Measurements from ENCODE around the gene IQGAP1. TPM values are rescaled to one million over a fixed set of nuclear protein-coding genes. Genes with fewer than 3 reads are reported as not detected.
"Not testable (repeated sequence)": the region's sequence is repeated elsewhere in the genome, so short reads cannot be mapped to it uniquely, and the experiment has no call there.

IQGAP1 gene
- total RNA-seq, 1 experiment from 2014 or later, result 264 TPM

DNA sequence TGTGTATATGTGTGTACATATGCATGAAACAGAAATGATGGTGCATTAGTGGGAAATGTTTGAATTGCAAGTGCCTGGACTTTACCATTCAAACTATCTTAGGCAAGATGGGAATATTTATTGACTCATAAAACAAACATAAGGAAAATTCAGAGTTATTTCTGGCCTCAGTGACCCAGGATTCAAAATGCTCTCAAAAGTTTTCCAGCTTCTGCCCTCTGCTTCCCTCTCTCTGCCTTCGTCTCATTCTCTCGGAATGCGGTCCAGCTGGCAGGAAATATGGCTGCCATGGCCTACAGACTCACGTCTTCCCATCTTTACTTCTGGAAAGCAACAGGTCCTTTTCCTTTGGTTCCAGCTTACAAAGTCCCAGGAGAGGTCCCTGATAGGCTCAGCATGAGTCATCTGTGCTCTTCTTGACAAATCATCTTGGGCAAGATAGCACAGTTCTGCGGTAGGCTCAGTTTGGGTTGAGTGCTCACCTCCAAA lies 44.7 kb upstream of the IQGAP1 start:
- no peaks in the 10 kb centered on the region for H3K36me3 Mint-ChIP-seq (ENCODE audit: insufficient read depth, unreplicated experiment)
- DNase-seq (ENCODE audit: unreplicated experiment), result peak; percentile 49
- H3K4me1 Mint-ChIP-seq (ENCODE audit: insufficient read depth, unreplicated experiment), result peaks cover 8% of the 10 kb centered on the region
- no peaks in the 10 kb centered on the region for H3K27me3 Mint-ChIP-seq (ENCODE audit: insufficient read depth, unreplicated experiment)
- intact Hi-C loops (cut with micrococcal nuclease), result no loop called here
- H3K27ac Mint-ChIP-seq (ENCODE audit: low read depth, unreplicated experiment), result no peak overlapping the region
- ChIA-PET POLR2A (no interaction called here), CTCF (interaction anchor here (1.2 to 3.9 kb wide), 2 partner anchors 10 to 23 kb away, joined by 4 to 15 read pairs; no protein-coding TSS in a partner anchor)
- BruUV-seq (replicated peaks), result no TSS peak
- H3K9me3 Mint-ChIP-seq (ENCODE audit: unreplicated experiment), result no peaks in the 10 kb centered on the region
- TF ChIP-seq, protein P1, sequence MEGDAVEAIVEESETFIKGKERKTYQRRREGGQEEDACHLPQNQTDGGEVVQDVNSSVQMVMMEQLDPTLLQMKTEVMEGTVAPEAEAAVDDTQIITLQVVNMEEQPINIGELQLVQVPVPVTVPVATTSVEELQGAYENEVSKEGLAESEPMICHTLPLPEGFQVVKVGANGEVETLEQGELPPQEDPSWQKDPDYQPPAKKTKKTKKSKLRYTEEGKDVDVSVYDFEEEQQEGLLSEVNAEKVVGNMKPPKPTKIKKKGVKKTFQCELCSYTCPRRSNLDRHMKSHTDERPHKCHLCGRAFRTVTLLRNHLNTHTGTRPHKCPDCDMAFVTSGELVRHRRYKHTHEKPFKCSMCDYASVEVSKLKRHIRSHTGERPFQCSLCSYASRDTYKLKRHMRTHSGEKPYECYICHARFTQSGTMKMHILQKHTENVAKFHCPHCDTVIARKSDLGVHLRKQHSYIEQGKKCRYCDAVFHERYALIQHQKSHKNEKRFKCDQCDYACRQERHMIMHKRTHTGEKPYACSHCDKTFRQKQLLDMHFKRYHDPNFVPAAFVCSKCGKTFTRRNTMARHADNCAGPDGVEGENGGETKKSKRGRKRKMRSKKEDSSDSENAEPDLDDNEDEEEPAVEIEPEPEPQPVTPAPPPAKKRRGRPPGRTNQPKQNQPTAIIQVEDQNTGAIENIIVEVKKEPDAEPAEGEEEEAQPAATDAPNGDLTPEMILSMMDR (IDR thresholded peaks at IDR 0.05; ENCODE audit: unreplicated experiment), result no peak
- no peak overlapping the region for H3K4me3 Mint-ChIP-seq (ENCODE audit: unreplicated experiment)

DNA sequence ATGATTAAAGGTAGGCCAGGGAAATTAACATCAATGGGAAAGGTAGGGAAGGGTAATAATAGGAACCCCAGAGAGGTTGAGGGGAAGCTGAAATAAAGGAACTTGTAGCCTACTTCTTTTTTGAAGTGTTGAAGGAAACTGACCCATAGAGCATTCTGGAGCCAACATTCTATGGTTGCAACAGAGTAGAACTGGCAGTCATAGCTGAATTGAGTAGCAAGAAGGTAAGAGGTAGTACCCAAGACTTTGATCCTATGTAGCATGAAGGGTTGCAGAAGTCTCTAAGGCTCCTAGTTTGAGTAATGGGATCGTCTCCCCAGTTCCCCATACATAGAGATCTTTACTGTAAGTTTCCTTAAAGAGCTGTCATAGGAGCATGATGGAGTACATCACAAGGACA lies 43.4 kb upstream of the IQGAP1 start:
- no peaks in the 10 kb centered on the region for H3K9me3 Mint-ChIP-seq (ENCODE audit: unreplicated experiment)
- no peak overlapping the region for H3K27ac Mint-ChIP-seq (ENCODE audit: low read depth, unreplicated experiment)
- H3K27me3 Mint-ChIP-seq (ENCODE audit: insufficient read depth, unreplicated experiment), result no peaks in the 10 kb centered on the region
- CTCF ChIA-PET, result interaction anchor here (0.6 to 1.6 kb wide), 3 partner anchors 17 to 138 kb away, joined by 4 to 7 read pairs (median 4); no protein-coding TSS in a partner anchor
- intact Hi-C loops (cut with micrococcal nuclease), result no loop called here
- DNase-seq (ENCODE audit: unreplicated experiment), result no peak
- TF ChIP-seq, protein P1 (IDR thresholded peaks at IDR 0.05; ENCODE audit: unreplicated experiment), result no peak
- H3K4me3 Mint-ChIP-seq (ENCODE audit: unreplicated experiment), result no peak overlapping the region
- POLR2A ChIA-PET, result no interaction called here
- no peaks in the 10 kb centered on the region for H3K36me3 Mint-ChIP-seq (ENCODE audit: insufficient read depth, unreplicated experiment)
- no TSS peak for BruUV-seq (replicated peaks)
- H3K4me1 Mint-ChIP-seq (ENCODE audit: insufficient read depth, unreplicated experiment), result peaks cover 9% of the 10 kb centered on the region

DNA sequence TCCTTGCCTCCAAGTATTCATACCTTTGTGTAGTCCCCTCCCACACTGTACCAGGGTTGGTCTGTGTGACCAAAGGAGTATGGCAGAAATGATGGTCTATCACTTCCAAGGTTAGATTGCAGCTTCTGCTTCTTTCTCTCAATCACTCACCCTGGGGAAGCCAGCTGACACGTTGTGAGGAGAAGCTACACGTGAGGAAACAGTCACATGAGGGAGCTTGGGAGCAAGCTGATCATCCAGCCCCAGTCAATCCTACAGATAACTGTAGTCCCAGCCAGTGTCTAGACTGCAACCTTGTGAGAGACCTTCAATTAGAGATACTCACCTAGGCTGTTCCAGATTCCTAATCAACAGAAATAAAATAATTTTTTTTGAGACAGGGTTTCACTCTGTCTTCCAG lies 42.2 kb upstream of the IQGAP1 start:
- POLR2A ChIA-PET, result interaction anchor here (0.7 to 0.9 kb wide), 2 partner anchors 17 to 553 kb away, joined by 3 read pairs; no protein-coding TSS in a partner anchor
- H3K27me3 Mint-ChIP-seq (ENCODE audit: insufficient read depth, unreplicated experiment), result no peaks in the 10 kb centered on the region
- TF ChIP-seq, protein P1 (IDR thresholded peaks at IDR 0.05; ENCODE audit: unreplicated experiment), result no peak
- no peaks in the 10 kb centered on the region for H3K9me3 Mint-ChIP-seq (ENCODE audit: unreplicated experiment)
- no peak overlapping the region for H3K27ac Mint-ChIP-seq (ENCODE audit: low read depth, unreplicated experiment)
- BruUV-seq (replicated peaks), result no TSS peak
- intact Hi-C loops (cut with micrococcal nuclease), result no loop called here
- CTCF ChIA-PET, result interaction anchor here (0.6 to 1.6 kb wide), 3 partner anchors 26 to 137 kb away, joined by 4 to 7 read pairs (median 6); no protein-coding TSS in a partner anchor
- no peak overlapping the region for H3K4me3 Mint-ChIP-seq (ENCODE audit: unreplicated experiment)
- H3K4me1 Mint-ChIP-seq (ENCODE audit: insufficient read depth, unreplicated experiment), result peaks cover 9% of the 10 kb centered on the region
- no peak for DNase-seq (ENCODE audit: unreplicated experiment)
- H3K36me3 Mint-ChIP-seq (ENCODE audit: insufficient read depth, unreplicated experiment), result no peaks in the 10 kb centered on the region

DNA sequence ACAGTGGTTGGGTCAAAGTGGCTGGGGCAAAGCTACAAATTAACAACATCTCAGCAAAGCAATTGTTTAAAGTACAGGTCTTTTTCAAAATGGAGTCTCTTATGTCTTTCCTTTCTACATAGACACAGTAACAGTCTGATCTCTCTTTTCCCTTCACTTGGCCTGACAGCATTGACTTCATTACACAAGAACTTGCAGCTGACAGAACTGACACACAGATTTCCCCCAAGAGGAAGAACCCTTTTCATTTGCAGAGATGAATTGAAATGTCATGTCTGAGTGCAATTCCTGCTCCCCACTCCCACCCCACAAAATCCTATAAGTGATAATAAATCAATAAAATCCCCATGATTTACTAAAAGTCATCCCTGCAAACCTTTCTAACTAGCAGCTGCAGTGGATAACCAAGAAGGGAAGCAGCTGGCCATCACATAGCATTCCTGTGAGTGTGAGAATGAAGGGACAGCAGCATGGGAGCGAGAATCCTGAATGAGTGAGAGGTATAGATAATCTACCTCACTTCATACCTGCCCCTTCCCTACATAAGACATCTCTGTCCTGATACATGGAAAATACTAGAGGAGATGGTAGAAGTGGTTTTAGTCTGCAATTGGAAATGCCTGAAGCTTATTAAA lies 40.5 kb upstream of the IQGAP1 start:
- BruUV-seq (replicated peaks); H3K4me3 Mint-ChIP-seq (ENCODE audit: unreplicated experiment); H3K4me1 Mint-ChIP-seq (ENCODE audit: insufficient read depth, unreplicated experiment); H3K27ac Mint-ChIP-seq (ENCODE audit: low read depth, unreplicated experiment); H3K9me3 Mint-ChIP-seq (ENCODE audit: unreplicated experiment); DNase-seq (ENCODE audit: unreplicated experiment); intact Hi-C loops (cut with micrococcal nuclease); H3K27me3 Mint-ChIP-seq (ENCODE audit: insufficient read depth, unreplicated experiment); H3K36me3 Mint-ChIP-seq (ENCODE audit: insufficient read depth, unreplicated experiment): not testable (repeated sequence)
- ChIA-PET CTCF (interaction anchor here (0.6 to 1.2 kb wide), 2 partner anchors 11 to 13 kb away, joined by 3 to 4 read pairs; no protein-coding TSS in a partner anchor), POLR2A (interaction anchor here (1.0 kb wide), 1 partner anchor 10 kb away, joined by 3 read pairs; no protein-coding TSS in a partner anchor)

All from MCF 10A (cell line).